Hepatocyte (in vitro differentiated cells): ENCODE data around the gene KRT14.

Experiments
- CTCF ChIP-seq: fragments of 200-600 bp; sonication (generic); IDR thresholded peaks from 2 replicates; pipeline ENCODE4 v1.5.1; 2016; ENCODE audit warnings: antibody characterized with exemption, mild to moderate bottlenecking; ENCODE audit not compliant: poor library complexity
- EZH2 ChIP-seq: fragments of 200-600 bp; sonication (generic); IDR thresholded peaks from 2 replicates; pipeline ENCODE4 v1.6.1; 2016; ENCODE audit warnings: antibody characterized with exemption, mild to moderate bottlenecking, borderline replicate concordance

- TF ChIP-seq CTCF = no peak
- no peak for TF ChIP-seq EZH2
These were observed 19.4 kb downstream of the KRT14 start for GRCh38 chr17:41567317-41567716.
